Left cardiac atrium (tissue), 4 donors: ENCODE data around the gene SOX8. TPM values are rescaled to one million over a fixed set of nuclear protein-coding genes. Genes with fewer than 3 reads are reported as not detected.
"Not testable (repeated sequence)": the region's sequence is repeated elsewhere in the genome, so short reads cannot be mapped to it uniquely, and the experiment has no call there.

Experiments
- ATAC-seq, 2 donors: fragments of 200-7000 bp; cut with Tn5 transposase; one replicate each; pipeline ENCODE4 v1.9.1; 2020; ENCODE audit warnings: mild to moderate bottlenecking in 2 of 2, moderate library complexity in 2 of 2
- DNase-seq: peaks from one replicate; pipeline ENCODE4 v3.0.0-alpha.2; 2020
- intact Hi-C, 2 donors: fragments of 100-400 bp; cut with DNase I; formaldehyde crosslinking; loops; one replicate each; pipeline versions ENCODE4 v1.14.1 to v1.15.1; 2022 to 2023
- long read RNA-seq: library from polyadenylated mRNA; unstranded; transcript quantifications from one replicate; pipeline ENCODE4 v2.0.0, GENCODE V29; 2021
- total RNA-seq, 2 donors: library from RNA; stranded (reverse); fragmentation: NEBNext Ultra II Directional; extraction: Animal tissue kit (Norgen Biotek cat#: 25700); gene quantifications; one replicate each; pipeline ENCODE4 v1.2.1, GENCODE V29; 2021
- donor health status: DM: no; HTN: yes; CAD: no.
- donor health status: DM: no; HTN: yes; CAD: no; lungs with severe emphysema.
- donor health status: DM: yes; HTN: yes; CAD: no.
- donor health status: Dilated cardiomyopathy.

SOX8 gene
- 1 to 10 TPM; 1.3 to 3.0 TPM for total RNA-seq
- long read RNA-seq, partial matches to known transcripts: 4 of 5 reads
- long read RNA-seq, other reads (novel, unspliced or antisense): 0 of 5 reads

DNA sequence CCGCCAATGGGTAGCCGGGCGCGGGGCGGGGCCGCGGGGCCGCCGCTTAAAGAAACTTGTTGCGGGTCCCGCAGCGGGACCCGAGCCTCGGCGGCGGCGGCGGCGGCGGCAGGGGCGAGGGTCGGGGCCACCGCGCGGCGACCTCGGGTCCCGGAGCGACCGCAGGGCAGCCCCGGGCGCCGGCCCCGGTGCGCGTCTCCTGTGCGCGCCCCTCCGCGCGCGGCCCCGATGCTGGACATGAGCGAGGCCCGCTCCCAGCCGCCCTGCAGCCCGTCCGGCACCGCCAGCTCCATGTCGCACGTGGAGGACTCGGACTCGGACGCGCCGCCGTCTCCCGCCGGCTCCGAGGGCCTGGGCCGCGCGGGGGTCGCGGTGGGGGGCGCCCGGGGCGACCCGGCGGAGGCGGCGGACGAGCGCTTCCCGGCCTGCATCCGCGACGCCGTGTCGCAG, at the start of gene SOX8:
SOX8 (plus strand) TSS at position 76 of the 450 bp plus-strand sequence; CDS start at position 229, 153 bp downstream.
- DNase-seq (peak; percentile 64), ATAC-seq (no peak)
- intact Hi-C loops: no loop called here

DNA sequence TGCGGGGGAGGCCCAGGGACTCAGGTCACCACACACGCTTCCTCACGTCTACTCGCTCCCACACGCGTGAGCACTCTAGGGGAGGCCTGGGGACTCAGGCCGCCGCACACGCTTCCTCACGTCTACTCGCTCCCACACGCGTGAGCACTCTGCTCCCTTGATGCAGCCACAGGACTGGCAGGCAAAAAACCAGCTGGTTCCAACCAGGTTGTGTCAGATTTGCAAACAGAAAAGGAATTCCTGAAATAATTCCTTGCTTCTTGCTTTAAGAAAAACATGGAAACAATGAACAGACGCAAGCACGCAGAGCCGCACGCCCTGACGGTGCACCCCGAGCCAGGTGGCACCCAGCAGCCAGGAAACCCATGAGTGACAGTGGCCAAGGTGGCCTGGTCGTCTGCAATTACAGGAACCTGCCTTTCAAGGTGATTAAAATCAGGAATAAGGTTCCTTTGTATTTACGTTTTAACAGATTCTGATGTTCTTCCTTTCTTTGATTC, 48.7 kb upstream of the SOX8 start:
- ATAC-seq: no peak
- no peak for DNase-seq
- intact Hi-C loops: loop anchor here in 1 of 2 donors (5.0 kb wide), 1 partner anchor 61 kb away; no protein-coding TSS in a partner anchor

DNA sequence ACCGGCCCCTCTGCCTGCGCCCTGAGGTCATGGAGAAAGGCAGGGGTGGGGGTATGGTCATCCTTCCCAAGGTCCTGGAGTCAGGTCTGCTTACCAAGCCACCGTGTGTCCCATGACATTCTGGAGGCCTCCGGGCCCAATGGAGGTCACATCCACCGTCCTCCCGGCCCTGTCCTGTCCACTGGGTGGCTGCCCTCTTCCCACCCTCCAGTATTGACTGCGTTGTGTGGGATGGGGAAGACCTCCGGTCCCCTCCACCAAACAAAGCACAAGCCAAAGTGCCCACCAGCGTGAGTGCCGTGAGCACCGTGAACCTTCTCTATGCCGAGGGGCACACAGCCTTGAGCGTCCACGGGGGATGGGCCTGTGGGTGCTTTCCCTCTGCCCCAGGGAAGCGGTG, 48.0 kb upstream of the SOX8 start:
- no peak for DNase-seq
- ATAC-seq: no peak
- intact Hi-C loops: loop anchor here in 1 of 2 donors (5.0 kb wide), 1 partner anchor 61 kb away; no protein-coding TSS in a partner anchor

DNA sequence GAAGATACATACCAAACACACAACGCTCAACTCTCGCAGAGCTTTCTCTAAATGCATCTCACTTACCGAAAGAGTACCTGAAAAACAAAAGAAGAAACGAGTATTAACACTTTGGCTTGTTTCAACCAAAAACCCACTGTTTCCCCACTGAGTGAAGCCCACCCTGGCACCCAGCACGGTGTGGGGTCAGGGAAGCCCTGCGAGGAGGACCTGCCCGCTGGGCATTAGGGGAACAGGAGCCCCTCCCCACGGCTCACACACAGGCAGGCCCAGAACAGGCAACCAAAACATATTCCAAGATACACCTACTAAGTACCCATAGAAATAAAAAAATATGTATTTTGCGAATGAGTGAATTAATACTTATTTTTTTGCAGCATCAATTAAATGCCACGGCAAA, 47.4 kb upstream of the SOX8 start:
- ATAC-seq: no peak
- no peak for DNase-seq
- intact Hi-C loops: loop anchor here in 1 of 2 donors (5.0 kb wide), 1 partner anchor 62 kb away; no protein-coding TSS in a partner anchor

DNA sequence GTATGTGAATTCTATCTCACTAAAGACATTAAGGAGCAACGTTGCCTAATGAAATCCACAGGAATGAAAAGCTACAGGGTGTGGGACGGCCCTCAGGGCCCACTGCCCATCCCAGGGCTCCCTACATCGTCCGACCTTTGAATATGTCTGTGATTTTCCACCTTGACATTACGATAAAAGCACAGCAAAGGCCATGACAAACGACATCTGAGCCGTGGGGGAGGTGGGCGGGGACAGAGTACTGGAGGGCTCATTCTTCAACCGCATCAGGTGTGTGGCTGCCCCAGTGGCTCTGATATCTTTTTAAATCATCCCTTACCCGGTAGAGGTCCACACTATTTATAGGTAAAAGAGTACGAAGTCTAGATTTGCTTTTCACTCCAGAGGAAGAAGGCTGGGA, 45.9 kb upstream of the SOX8 start:
- ATAC-seq (no peak), DNase-seq (no peak)
- intact Hi-C loops: no loop called here

DNA sequence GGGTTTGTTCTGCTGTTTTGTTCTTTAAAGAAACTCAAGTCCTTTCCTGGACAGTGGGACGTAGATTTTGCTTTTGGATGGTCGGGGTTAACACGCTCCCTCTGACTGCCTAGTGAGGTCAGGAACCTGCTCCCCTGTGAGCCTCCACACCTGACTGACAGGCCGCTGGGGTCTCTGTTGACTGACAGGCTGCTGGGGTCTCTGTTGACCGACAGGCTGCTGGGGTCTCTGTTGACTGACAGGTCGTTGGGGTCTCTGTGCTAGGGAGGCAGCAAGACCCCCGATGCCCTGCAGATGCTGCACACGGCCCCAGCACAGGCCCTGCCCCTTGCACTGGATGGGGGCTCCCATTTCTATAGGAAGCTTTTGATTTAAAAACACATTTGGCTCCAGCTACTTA, 44.3 kb upstream of the SOX8 start:
- ATAC-seq (no peak), DNase-seq (no peak)
- intact Hi-C loops: no loop called here

DNA sequence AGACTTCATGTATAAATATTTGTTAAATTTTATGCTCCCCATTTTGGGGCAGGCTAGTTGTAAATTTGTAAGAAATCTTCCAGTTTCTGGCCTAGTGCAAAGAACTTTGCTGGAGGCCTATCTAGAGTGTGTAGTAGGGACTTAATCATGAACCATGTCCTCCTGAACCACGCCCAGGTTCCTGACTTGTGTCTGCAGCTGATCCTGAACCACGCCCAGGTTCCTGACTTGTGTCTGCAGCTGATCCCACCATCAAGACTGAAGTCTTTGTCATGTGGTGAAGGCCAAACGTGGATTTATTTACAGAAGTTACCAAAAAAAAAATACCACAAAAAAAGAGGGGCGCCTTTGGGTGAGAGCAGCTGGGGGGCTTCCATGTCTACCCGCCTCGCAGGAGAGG, 43.8 kb upstream of the SOX8 start:
- ATAC-seq (no peak), DNase-seq (no peak)
- intact Hi-C loops: no loop called here

DNA sequence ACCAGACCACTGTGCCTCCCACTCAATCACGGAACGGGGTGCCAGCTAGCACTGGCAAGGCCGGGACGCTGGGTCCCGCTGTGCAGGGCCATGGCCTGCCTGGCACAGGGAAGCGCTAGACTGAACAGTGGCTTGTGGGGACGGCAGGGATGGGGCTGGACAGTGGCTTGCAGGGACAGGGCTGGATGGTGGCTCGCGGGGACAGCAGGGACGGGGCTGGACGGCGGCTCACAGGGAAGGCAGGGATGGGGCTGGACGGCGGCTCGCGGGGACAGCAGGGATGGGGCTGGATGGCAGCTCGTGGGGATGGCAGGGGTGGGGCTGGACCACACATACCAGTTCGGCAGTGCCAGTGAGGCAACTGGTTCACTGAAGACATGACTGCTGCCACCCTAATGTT, 43.4 kb upstream of the SOX8 start:
- DNase-seq (no peak), ATAC-seq (no peak)
- intact Hi-C loops: no loop called here

DNA sequence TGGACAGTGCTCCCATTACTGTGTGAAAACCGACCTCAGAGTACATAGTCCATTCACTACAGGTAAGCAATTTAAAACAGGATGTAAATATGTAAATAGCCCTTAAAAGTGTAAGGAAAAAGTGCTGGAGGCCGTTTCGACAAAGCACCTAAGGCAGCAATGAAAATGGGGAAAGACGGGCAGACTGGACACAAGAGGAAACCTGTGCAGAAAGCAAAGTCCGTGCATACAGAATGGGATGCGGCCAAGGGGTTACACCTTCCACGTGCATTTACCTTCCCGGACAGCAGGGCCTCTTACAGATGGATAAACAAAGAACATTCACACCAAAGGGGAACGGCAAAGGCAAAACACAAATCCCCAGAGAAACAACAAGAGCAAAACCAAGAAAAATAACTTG, 42.8 kb upstream of the SOX8 start:
- intact Hi-C loops: no loop called here
- DNase-seq: no peak
- ATAC-seq: no peak

DNA sequence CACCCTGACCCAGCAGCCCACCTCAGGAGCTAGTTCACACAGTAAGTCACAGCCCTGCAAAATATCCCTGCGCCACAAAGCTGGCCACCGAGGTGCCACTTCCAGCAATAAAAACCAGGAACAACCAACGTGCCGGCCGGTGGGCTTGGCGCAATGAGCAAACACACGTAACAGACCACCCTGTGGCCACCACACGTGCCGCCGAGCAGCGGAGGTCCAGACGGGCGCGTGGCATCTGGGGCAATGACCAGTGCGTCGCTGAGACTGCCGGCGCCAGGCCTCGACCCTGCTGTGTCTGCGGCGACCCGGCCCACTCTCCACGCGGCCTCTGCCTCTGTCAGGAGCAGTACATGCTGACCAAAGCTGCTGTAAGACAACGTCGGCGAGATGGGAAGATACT, 42.3 kb upstream of the SOX8 start:
- intact Hi-C loops: no loop called here
- DNase-seq: no peak

DNA sequence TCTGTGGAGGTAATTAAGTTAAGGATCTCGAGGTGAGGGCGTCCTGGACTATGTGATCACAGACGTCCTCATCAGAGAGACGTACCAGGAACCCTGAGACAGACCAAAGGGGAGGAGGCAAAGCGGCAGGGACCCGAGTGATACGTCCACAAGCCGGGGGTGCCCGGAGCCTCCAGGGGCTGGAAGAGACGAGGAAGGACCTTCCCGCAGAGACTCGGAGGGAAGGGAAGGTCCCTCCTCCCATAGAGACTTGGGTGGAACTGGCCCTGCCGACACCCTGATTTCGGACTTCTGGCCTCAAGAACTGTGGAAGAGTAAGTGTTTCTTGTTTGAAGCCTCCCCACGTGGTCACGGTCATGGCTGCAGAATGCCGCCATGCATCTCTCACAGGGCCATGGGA, 41.6 kb upstream of the SOX8 start:
- DNase-seq (no peak), ATAC-seq (no peak)
- intact Hi-C loops: no loop called here

More for the DNA sequence above, 42.3 kb upstream of the SOX8 start:
- ATAC-seq: no peak

DNA sequence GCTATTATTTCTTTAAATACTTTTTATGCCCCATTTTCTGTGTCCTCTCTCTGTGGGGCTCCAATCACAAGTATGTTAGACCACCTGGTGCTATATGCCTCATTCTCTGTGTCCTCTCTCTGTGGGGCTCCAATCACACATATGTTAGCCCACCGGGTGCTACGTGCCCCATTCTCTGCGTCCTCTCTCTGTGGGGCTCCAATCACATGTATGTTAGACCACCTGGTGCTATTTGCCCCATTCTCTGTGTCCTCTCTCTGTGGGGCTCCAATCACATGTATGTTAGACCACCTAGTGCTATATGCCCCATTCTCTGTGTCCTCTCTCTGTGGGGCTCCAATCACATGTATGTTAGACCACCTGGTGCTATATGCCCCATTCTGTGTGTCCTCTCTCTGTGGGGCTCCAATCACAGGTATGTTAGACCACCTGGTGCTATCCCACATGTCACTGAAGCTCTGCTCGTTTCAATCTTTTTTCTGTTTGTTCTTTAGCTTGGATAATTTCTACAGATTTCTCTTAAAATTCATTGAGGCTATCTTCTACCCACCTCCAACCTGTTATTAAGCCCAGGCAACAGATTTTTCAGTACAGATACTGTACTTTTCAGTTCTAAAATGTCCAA, 39.0 kb upstream of the SOX8 start:
- ATAC-seq: no peak

DNA sequence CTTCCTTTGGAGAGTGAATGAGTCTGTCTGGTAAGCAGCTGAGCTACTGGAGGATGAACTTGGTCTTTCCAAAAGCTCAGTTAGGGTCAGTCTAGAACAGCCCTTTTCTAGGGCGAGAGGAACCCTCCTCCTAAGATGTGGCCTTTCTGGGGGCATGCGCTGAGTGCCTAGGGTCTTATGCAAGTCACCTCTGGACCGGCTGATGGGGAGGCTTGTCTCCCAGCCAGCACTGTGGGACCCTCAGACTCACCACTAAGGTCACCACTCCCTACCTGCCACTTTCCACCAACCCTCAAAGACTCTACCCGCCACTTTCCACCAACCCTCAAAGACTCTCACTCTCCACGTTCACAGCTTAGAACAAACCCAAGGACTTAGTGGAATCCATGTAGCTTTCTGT, 37.6 kb upstream of the SOX8 start:
- no peak for ATAC-seq
- no peak for DNase-seq
- intact Hi-C loops: no loop called here

More for the DNA sequence above, 39.0 kb upstream of the SOX8 start:
- intact Hi-C loops: no loop called here
- DNase-seq: no peak

DNA sequence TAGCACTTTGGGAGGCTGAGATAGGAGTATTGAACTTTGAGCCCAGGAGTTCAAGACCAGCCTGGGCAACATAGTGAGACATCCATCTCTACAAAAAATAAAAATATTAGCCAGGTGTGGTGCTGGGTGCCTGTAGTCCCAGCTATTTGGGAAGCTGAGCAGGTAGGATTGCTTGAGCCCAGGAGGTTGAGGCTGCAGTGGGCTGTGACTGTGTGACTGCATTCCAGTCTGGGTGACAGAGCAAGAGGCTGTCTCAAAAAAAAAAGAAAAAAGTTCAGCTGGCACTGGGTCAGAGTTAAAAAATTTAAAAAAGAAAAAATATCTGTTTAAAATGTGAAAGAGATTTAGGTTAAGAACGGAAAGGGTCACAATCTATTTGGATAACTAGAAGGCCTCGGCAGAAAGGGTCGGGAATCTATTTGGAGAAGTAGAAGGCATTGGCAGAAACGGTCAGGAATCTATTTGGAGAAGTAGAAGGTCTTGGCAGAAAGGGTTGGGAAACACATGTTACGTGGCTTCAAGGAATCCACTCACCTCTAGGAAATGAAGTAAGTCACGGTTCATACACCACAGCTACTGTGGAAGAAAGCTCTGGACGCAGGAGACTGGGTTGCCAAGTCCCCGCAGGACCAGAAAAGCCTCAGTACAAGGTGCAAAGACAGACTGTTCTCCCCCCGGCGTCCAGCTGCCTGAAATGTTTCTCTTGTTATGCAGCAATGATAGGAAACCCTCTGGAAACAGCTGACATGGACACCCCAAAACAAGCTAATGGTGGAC, 36.1 kb upstream of the SOX8 start:
- ATAC-seq (no peak), DNase-seq (no peak)
- intact Hi-C loops: no loop called here

DNA sequence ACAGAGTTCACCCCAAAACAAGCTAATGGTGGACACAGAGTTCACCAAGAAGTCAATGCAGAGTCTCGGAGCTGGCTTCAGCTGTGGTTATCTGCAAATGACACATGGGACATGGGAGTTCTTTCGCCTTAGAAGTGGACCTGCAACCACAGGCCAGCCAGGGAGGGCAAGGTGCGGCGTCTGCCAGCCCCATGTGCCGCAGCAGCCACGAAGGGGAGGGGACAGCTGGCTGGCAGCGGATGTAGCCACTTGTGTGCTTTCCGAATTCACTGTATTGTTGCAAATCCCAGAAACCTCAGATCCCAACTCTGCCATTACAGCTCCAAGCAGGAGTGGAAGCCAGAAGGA, 35.5 kb upstream of the SOX8 start:
- ATAC-seq: no peak
- no peak for DNase-seq
- intact Hi-C loops: no loop called here

DNA sequence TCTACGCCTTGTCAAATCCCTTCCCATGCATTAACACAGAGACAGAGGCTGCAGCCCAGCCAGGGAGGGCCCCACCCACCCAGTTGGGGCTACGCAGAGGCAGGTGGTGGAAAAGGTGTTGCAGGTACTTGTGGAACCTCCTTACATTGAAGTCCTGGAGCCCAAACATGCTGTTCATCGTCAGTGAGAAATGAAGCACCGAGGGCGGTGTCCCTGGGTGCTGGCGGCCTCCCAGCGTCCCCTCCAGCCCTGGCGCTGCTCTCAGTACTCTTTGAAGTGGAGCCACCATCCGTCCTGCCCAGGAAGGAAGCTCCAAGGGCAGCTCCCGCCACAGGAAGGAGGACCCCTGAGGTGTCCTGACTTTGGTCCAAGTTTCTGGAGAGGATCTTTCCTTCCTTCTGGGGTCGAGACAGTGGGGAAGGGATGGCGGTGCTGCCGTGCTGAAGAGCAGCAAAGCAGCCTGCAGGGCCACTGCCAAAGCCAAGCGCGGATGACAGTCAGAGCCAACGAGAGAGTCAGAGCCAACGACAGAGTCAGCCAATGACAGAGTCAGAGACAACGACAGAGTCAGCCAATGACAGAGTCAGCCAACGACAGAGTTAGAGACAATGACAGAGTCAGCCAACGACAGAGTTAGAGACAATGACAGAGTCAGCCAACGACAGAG, 34.2 kb upstream of the SOX8 start:
- DNase-seq: no peak
- no peak for ATAC-seq
- intact Hi-C loops: no loop called here

DNA sequence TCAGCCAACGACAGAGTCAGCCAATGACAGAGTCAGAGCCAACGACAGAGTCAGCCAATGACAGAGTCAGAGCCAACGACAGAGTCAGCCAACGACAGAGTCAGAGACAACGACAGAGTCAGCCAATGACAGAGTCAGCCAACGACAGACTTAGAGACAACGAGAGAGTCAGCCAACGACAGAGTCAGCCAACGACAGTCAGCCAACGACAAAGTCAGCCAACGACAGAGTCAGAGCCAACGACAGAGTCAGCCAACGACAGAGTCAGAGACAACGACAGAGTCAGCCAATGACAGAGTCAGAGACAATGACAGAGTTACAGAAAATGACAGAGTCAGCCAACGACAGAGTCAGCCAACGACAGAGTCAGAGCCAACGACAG, 33.7 kb upstream of the SOX8 start:
- ATAC-seq, intact Hi-C loops, DNase-seq: not testable (repeated sequence)

DNA sequence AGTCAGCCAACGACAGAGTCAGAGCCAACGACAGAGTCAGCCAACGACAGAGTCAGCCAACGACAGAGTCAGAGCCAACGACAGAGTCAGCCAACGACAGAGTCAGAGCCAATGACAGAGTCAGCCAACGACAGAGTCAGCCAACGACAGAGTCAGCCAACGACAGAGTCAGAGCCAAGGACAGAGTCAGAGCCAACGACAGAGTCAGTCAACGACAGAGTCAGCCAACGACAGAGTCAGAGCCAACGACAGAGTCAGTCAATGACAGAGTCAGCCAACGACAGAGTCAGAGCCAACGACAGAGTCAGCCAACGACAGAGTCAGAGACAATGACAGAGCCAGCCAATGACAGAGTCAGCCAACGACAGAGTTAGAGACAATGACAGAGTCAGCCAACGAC, 32.8 kb upstream of the SOX8 start:
- DNase-seq, ATAC-seq, intact Hi-C loops: not testable (repeated sequence)

DNA sequence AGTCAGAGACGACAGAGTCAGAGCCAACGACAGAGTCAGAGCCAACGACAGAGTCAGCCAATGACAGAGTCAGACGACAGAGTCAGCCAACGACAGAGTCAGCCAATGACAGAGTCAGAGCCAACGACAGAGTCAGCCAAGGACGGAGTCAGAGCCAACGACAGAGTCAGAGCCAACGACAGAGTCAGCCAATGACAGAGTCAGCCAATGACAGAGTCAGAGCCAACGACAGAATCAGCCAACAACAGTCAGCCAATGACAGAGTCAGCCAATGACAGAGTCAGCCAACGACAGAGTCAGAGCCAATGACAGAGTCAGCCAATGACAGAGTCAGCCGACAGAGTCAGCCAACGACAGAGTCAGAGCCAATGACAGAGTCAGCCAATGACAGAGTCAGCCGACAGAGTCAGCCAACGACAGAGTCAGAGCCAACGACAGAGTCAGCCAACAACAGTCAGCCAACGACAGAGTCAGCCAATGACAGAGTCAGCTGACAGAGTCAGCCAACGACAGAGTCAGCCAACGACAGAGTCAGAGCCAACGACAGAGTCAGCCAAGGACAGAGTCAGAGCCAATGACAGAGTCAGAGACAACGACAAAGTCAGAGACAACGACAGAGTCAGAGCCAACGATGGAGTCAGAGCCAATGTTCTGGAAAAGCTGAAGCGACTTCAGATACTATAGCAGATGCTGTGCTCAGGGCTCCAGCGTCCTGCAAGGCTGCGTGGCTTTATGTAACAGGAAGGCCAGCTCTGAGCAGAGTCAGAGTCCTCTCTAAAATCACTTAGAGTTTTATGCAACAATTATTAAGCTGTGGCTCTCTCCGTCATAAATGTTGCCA, 30.6 kb upstream of the SOX8 start:
- DNase-seq, ATAC-seq, intact Hi-C loops: not testable (repeated sequence)
